Smooth muscle cell (in vitro differentiated cells): ENCODE data around the gene IL1RAPL2. TPM values are rescaled to one million over a fixed set of nuclear protein-coding genes. Genes with fewer than 3 reads are reported as not detected.
A peak's percentile ranks its signal among the peaks of the same experiment; 100 is the strongest.

Source experiments
- DNase-seq: peaks from one replicate; lab custom pipeline; 2025; ENCODE audit not compliant: unreplicated experiment; lab: John Stamatoyannopoulos, UW
- H2AFZ ChIP-seq: fragments of 200-600 bp; sonication (generic); 2 replicates; pipeline ENCODE4 v1.6.0; 2016; ENCODE audit warnings: antibody characterized with exemption, low read depth, mild to moderate bottlenecking
- H3F3A ChIP-seq: fragments of 200-600 bp; sonication (generic); 2 replicates; pipeline ENCODE4 v1.6.0; 2017; ENCODE audit warnings: antibody characterized with exemption, low read depth
- H3K27ac ChIP-seq: fragments of 200-600 bp; sonication (generic); 2 replicates; pipeline ENCODE4 v1.5.1; 2016; ENCODE audit warnings: low read depth, mild to moderate bottlenecking
- H3K27me3 ChIP-seq: fragments of 200-600 bp; sonication (generic); 2 replicates; pipeline ENCODE4 v1.6.1; 2016; ENCODE audit warnings: low read depth, mild to moderate bottlenecking
- H3K36me3 ChIP-seq: fragments of 200-600 bp; sonication (generic); 2 replicates; pipeline ENCODE4 v1.5.1; 2016; ENCODE audit warnings: low read depth
- H3K4me1 ChIP-seq: fragments of 200-600 bp; sonication (generic); 2 replicates; pipeline ENCODE4 v1.5.1; 2016; ENCODE audit warnings: low read depth
- H3K4me2 ChIP-seq: fragments of 200-600 bp; sonication (generic); 2 replicates; pipeline ENCODE4 v1.6.0; 2016; ENCODE audit warnings: mild to moderate bottlenecking
- H3K4me3 ChIP-seq: fragments of 200-600 bp; sonication (generic); 2 replicates; pipeline ENCODE4 v1.5.1; 2016; ENCODE audit warnings: mild to moderate bottlenecking
- H3K79me2 ChIP-seq: fragments of 200-600 bp; sonication (generic); 2 replicates; pipeline ENCODE4 v1.6.0; 2016; ENCODE audit warnings: low read depth, mild to moderate bottlenecking
- H3K9ac ChIP-seq: fragments of 200-600 bp; sonication (generic); 2 replicates; pipeline ENCODE4 v1.6.0; 2016; ENCODE audit warnings: low read depth
- H3K9me3 ChIP-seq: fragments of 200-600 bp; sonication (generic); replicated peaks from 2 replicates; pipeline ENCODE4 v1.5.1; 2016; ENCODE audit warnings: low read depth
- H4K20me1 ChIP-seq: fragments of 200-600 bp; sonication (generic); 2 replicates; pipeline ENCODE4 v1.6.0; 2016; ENCODE audit warnings: low read depth
- WGBS: methylation state at CpG from one replicate; pipeline ENCODE4 v1.1.7; 2016; ENCODE audit warnings: low lambda C conversion rate; 5-methylcytosine and 5-hydroxymethylcytosine counted together
- polyA plus RNA-seq: library from polyadenylated mRNA; unstranded; fragments of >200 nt; fragmentation: Nextera tagmentation; extraction: Ambion mirVana; gene quantifications from 2 replicates; pipeline ENCODE4 v1.2.1, GENCODE V29; 2016
- total RNA-seq: library from RNA; depleted of rRNA; stranded (reverse); fragments of >200 nt; gene quantifications from 2 replicates; pipeline ENCODE4 v1.2.3, GENCODE V29; 2014
- TF ChIP-seq, protein P1 (sequence below): fragments of 200-600 bp; sonication (generic); IDR thresholded peaks from 2 replicates; pipeline ENCODE4 v1.5.1; 2017; ENCODE audit warnings: borderline replicate concordance, mild to moderate bottlenecking, antibody characterized with exemption; ENCODE audit not compliant: insufficient read depth, poor library complexity, severe bottlenecking

Gene IL1RAPL2
- total and polyA plus RNA-seq, 2 experiments from 2014 or later, result not detected

DNA sequence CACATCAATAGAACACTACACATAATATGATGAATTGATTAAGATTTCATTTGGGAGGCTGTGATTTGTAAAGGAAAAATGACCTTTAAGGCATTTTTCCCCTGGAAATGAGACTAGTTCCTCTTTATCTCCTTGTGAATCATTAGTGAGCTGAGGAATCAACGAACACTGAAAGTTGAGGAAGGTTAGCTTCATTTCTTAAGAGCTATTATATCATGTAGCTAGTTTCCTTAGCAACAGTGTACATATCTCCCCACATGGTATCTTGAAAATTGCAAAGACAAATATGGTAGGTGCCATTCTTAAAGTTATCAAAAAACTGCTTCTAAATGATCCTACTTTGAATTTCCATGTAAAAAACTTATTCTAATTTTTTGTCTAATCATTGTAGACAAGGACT is 1128.8 kb downstream of the IL1RAPL2 start:
- H3K4me2 ChIP-seq, result no peak overlapping the region
- no peaks in the 10 kb centered on the region for H3K4me1 ChIP-seq
- no peak overlapping the region for H2AFZ ChIP-seq
- H3F3A ChIP-seq, result no peaks in the 10 kb centered on the region
- H3K4me3 ChIP-seq, result no peak overlapping the region
- H3K36me3 ChIP-seq, result no peaks in the 10 kb centered on the region
- no peaks in the 10 kb centered on the region for H3K79me2 ChIP-seq
- H3K9me3 ChIP-seq, result no peaks in the 10 kb centered on the region
- WGBS, result 56% methylated on average over 1 of the region's 1 CpG
- TF ChIP-seq, protein P1, sequence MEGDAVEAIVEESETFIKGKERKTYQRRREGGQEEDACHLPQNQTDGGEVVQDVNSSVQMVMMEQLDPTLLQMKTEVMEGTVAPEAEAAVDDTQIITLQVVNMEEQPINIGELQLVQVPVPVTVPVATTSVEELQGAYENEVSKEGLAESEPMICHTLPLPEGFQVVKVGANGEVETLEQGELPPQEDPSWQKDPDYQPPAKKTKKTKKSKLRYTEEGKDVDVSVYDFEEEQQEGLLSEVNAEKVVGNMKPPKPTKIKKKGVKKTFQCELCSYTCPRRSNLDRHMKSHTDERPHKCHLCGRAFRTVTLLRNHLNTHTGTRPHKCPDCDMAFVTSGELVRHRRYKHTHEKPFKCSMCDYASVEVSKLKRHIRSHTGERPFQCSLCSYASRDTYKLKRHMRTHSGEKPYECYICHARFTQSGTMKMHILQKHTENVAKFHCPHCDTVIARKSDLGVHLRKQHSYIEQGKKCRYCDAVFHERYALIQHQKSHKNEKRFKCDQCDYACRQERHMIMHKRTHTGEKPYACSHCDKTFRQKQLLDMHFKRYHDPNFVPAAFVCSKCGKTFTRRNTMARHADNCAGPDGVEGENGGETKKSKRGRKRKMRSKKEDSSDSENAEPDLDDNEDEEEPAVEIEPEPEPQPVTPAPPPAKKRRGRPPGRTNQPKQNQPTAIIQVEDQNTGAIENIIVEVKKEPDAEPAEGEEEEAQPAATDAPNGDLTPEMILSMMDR, result no peak
- H3K9ac ChIP-seq, result peak overlapping the region; percentile 3
- no peaks in the 10 kb centered on the region for H3K27me3 ChIP-seq
- H3K27ac ChIP-seq, result peak overlapping the region; percentile 75
- H4K20me1 ChIP-seq, result no peaks in the 10 kb centered on the region
- no peak for DNase-seq

DNA sequence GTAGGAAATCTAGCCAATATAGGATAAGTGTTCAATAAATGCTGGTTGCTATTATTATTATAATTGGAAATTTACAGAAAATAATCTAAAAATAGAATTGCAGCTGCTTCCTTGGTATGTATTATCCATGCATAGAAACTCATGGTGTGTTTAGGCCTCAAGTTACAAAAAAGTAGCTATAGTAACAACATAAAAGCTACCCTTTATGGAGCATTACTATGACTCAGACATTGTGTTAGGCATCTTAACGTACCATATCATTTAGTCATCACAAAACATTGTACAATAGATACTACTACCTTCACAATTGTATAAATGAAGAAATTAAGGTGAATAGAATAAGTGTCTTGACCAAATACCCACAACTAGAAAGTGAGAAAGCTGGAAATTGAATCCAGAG is 1129.5 kb downstream of the IL1RAPL2 start:
- WGBS, result 32% methylated on average over 1 of the region's 1 CpG
- Histone ChIP-seq H3K27me3 (no peaks in the 10 kb centered on the region), H3K36me3 (no peaks in the 10 kb centered on the region), H4K20me1 (no peaks in the 10 kb centered on the region), H3K4me3 (no peak overlapping the region), H3K9ac (peak overlapping the region; percentile 3), H3K4me1 (no peaks in the 10 kb centered on the region), H3K4me2 (no peak overlapping the region), H2AFZ (no peak overlapping the region), H3K79me2 (no peaks in the 10 kb centered on the region), H3F3A (no peaks in the 10 kb centered on the region), H3K27ac (peak overlapping the region; percentile 75), H3K9me3 (no peaks in the 10 kb centered on the region)
- TF ChIP-seq, protein P1, result no peak
- no peak for DNase-seq

GRCh38 chrX:105696870-105697269 is 1130.9 kb downstream of the IL1RAPL2 start:
- TF ChIP-seq, protein P1, result no peak
- H3K4me1 ChIP-seq, result no peaks in the 10 kb centered on the region
- H3K36me3 ChIP-seq, result no peaks in the 10 kb centered on the region
- no peak overlapping the region for H3K27ac ChIP-seq
- no peaks in the 10 kb centered on the region for H3K79me2 ChIP-seq
- H3F3A ChIP-seq, result no peaks in the 10 kb centered on the region
- no peaks in the 10 kb centered on the region for H3K9me3 ChIP-seq
- no peak overlapping the region for H3K4me3 ChIP-seq
- H3K4me2 ChIP-seq, result no peak overlapping the region
- H4K20me1 ChIP-seq, result no peaks in the 10 kb centered on the region
- 48% methylated on average over 2 of the region's 2 CpGs for WGBS
- H3K9ac ChIP-seq, result no peak overlapping the region
- DNase-seq, result no peak
- H3K27me3 ChIP-seq, result no peaks in the 10 kb centered on the region
- no peak overlapping the region for H2AFZ ChIP-seq

DNA sequence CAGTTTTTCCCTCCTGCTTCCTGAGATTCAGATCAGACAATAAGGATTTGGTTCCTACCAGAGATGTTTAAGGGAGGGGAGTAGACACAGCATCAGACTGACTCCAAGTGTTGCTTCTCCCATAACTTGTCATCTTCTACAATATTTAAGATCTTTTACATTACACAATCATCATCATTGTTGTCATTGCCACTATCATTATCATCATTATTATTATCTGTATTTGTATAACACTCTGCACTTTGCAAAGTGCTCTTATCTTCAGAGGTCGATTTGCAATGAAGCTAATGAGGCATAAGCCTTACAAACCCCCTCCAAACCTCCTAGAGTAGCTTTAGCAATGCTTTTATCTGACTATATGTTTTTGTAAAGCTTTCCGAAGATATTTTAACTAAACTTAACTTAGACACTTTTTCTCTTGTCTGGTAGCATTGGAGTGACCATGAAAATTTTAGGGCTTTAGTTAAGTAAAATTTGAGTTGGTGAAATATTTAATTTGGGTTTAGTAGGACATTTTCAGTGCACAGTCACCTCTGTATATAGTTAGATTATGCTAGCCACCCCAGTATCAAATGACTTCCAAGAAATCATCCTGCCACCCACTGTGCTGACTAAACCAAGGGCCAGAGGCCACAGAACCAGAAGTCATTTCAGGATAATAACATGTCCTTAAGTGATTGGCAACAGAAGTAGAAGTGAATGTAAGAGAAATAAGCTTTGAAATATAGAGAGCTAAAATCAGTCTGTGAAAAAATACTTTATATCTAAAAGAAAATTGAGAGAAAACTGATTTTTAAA is 1132.2 kb downstream of the IL1RAPL2 start:
- Histone ChIP-seq H3K4me1 (no peaks in the 10 kb centered on the region), H3K79me2 (no peaks in the 10 kb centered on the region), H3K9me3 (no peaks in the 10 kb centered on the region), H3F3A (no peaks in the 10 kb centered on the region), H4K20me1 (no peaks in the 10 kb centered on the region), H3K9ac (no peak overlapping the region), H3K4me3 (no peak overlapping the region), H3K27me3 (no peaks in the 10 kb centered on the region), H3K27ac (no peak overlapping the region), H3K4me2 (no peak overlapping the region), H2AFZ (no peak overlapping the region), H3K36me3 (no peaks in the 10 kb centered on the region)
- TF ChIP-seq, protein P1, result no peak
- DNase-seq, result no peak
- WGBS, result 47% methylated on average over 2 of the region's 2 CpGs
